PC-9 (cell line): ENCODE measurements around the gene FAT1. TPM values are rescaled to one million over a fixed set of nuclear protein-coding genes. Genes with fewer than 3 reads are reported as not detected.

Source experiments
- BruUV-seq: library from RNA; stranded (reverse); fragments of 400-500 nt; replicated peaks from 2 replicates; lab custom pipeline; 2021; lab: Mats Ljungman, UMichigan
- CTCF ChIA-PET: fragments of 300-600 bp; sonication (Branson Sonifier 250); formaldehyde crosslinking; loops from one replicate; lab custom pipeline; 2022; ENCODE audit warnings: antibody characterized with exemption; lab: Charles Lee
- POLR2A ChIA-PET: fragments of 300-600 bp; sonication (Branson Sonifier 250); formaldehyde crosslinking; loops from one replicate; lab custom pipeline; 2022; ENCODE audit warnings: antibody characterized with exemption; ENCODE audit not compliant: unreplicated experiment; lab: Charles Lee
- DNase-seq, 2 experiments: peaks; one replicate each; pipeline versions ENCODE4 v3.0.0 to v3.0.0-alpha.2; 2015 to 2022; ENCODE audit warnings: mixed read lengths in 1 of 2
- H2AFZ ChIP-seq: fragments of 200-600 bp; sonication (generic); 2 replicates; pipeline ENCODE4 v1.8.1; 2017; ENCODE audit warnings: antibody characterized with exemption
- H3F3A ChIP-seq: fragments of 200-600 bp; sonication (generic); 2 replicates; pipeline ENCODE4 v1.8.1; 2017; ENCODE audit warnings: antibody characterized with exemption, mild to moderate bottlenecking, low read depth; ENCODE audit not compliant: insufficient read depth
- H3K27ac ChIP-seq: fragments of 200-600 bp; sonication (generic); 2 replicates; pipeline ENCODE4 v1.6.1; 2016; ENCODE audit warnings: mixed run types
- H3K27me3 ChIP-seq: fragments of 200-600 bp; sonication (generic); 2 replicates; pipeline ENCODE4 v1.6.1; 2016; ENCODE audit warnings: low read depth, mixed run types; ENCODE audit not compliant: insufficient read depth
- H3K36me3 ChIP-seq: fragments of 200-600 bp; sonication (generic); 2 replicates; pipeline ENCODE4 v1.6.1; 2016; ENCODE audit warnings: low read depth, mixed run types
- H3K4me1 ChIP-seq: fragments of 200-600 bp; sonication (generic); replicated peaks from 2 replicates; pipeline ENCODE4 v1.6.1; 2016; ENCODE audit warnings: mixed run types; ENCODE audit not compliant: insufficient read depth
- H3K4me2 ChIP-seq: fragments of 200-600 bp; sonication (generic); 2 replicates; pipeline ENCODE4 v1.6.1; 2017; ENCODE audit warnings: mixed run types
- H3K4me3 ChIP-seq: fragments of 200-600 bp; sonication (generic); 2 replicates; pipeline ENCODE4 v1.6.1; 2016; ENCODE audit warnings: mixed run types
- H3K79me2 ChIP-seq: fragments of 200-600 bp; sonication (generic); 2 replicates; pipeline ENCODE4 v1.6.1; 2017; ENCODE audit warnings: low read depth, mixed run types
- H3K9me2 ChIP-seq: fragments of 200-600 bp; sonication (generic); 2 replicates; pipeline ENCODE4 v1.8.1; 2017; ENCODE audit warnings: mild to moderate bottlenecking; ENCODE audit not compliant: insufficient read depth
- H3K9me3 ChIP-seq: fragments of 200-600 bp; sonication (generic); 2 replicates; pipeline ENCODE4 v1.8.1; 2016; ENCODE audit warnings: low read depth; ENCODE audit not compliant: insufficient read depth
- H4K20me1 ChIP-seq: fragments of 200-600 bp; sonication (generic); 2 replicates; pipeline ENCODE4 v1.8.1; 2017; ENCODE audit not compliant: insufficient read depth
- CTCF ChIP-seq: fragments of 200-600 bp; sonication (generic); conservative IDR thresholded peaks from 2 replicates; pipeline ENCODE4 v1.6.1; 2017; ENCODE audit warnings: mixed run types, antibody characterized with exemption, mild to moderate bottlenecking, moderate library complexity
- EZH2 ChIP-seq: fragments of 200-600 bp; sonication (generic); IDR thresholded peaks from 2 replicates; pipeline ENCODE4 v1.8.0; 2017; ENCODE audit warnings: antibody characterized with exemption, low read depth
- intact Hi-C: fragments of 100-400 bp; cut with micrococcal nuclease; formaldehyde crosslinking; loops from one replicate; pipeline ENCODE4 v1.10.0; 2022; ENCODE audit not compliant: unreplicated experiment
- total RNA-seq: library from RNA; stranded (reverse); gene quantifications from 2 replicates; pipeline ENCODE4 v1.2.3, GENCODE V29; 2021

The FAT1 gene
- total RNA-seq, 1 experiment from 2014 or later = 73.2 TPM

- Histone ChIP-seq H3K9me2 (no peaks in the 10 kb centered on the region), H3K27ac (no peak overlapping the region), H2AFZ (no peak overlapping the region), H3K4me1 (no peaks in the 10 kb centered on the region), H3K27me3 (no peaks in the 10 kb centered on the region), H3K36me3 (no peaks in the 10 kb centered on the region), H3K4me3 (no peak overlapping the region), H4K20me1 (no peaks in the 10 kb centered on the region), H3K4me2 (no peak overlapping the region), H3K79me2 (no peaks in the 10 kb centered on the region), H3K9me3 (no peaks in the 10 kb centered on the region), H3F3A (peaks cover 16% of the 10 kb centered on the region)
- CTCF ChIA-PET = no interaction called here
- POLR2A ChIA-PET = interaction anchor here (0.6 to 0.7 kb wide), 2 partner anchors 51 to 1762 kb away, joined by 4 to 5 read pairs; no protein-coding TSS in a partner anchor
- no TSS peak for BruUV-seq
- no peak for DNase-seq
- TF ChIP-seq EZH2 (no peak), CTCF (no peak)
- intact Hi-C loops = loop anchor here (5.0 kb wide), 1 partner anchor 62 kb away; no protein-coding TSS in a partner anchor
These were observed 98.7 kb downstream of the FAT1 start for GRCh38 chr4:186624951-186625350.

- intact Hi-C loops = no loop called here
- no peaks in the 10 kb centered on the region for H3K27me3 ChIP-seq
- H3K36me3 ChIP-seq = no peaks in the 10 kb centered on the region
- no TSS peak for BruUV-seq
- H3K27ac ChIP-seq = no peak overlapping the region
- H3K9me2 ChIP-seq = no peaks in the 10 kb centered on the region
- H3K4me1 ChIP-seq = no peaks in the 10 kb centered on the region
- TF ChIP-seq CTCF = no peak
- TF ChIP-seq EZH2 = no peak
- ChIA-PET POLR2A (no interaction called here), CTCF (no interaction called here)
- H3F3A ChIP-seq = peaks cover 16% of the 10 kb centered on the region
- H3K4me2 ChIP-seq = no peak overlapping the region
- H3K9me3 ChIP-seq = no peaks in the 10 kb centered on the region
- no peak for DNase-seq
- H3K4me3 ChIP-seq = no peak overlapping the region
- no peak overlapping the region for H2AFZ ChIP-seq
- H3K79me2 ChIP-seq = no peaks in the 10 kb centered on the region
- no peaks in the 10 kb centered on the region for H4K20me1 ChIP-seq
These were observed 100.1 kb downstream of the FAT1 start for GRCh38 chr4:186623546-186623945.

- POLR2A ChIA-PET = no interaction called here
- Histone ChIP-seq H4K20me1 (no peaks in the 10 kb centered on the region), H3K27me3 (no peaks in the 10 kb centered on the region), H3K9me3 (no peaks in the 10 kb centered on the region), H3K27ac (no peak overlapping the region), H3K4me3 (no peak overlapping the region), H3F3A (peaks cover 16% of the 10 kb centered on the region), H3K36me3 (no peaks in the 10 kb centered on the region), H3K4me2 (no peak overlapping the region), H3K4me1 (no peaks in the 10 kb centered on the region), H3K79me2 (no peaks in the 10 kb centered on the region), H2AFZ (no peak overlapping the region), H3K9me2 (no peaks in the 10 kb centered on the region)
- no peak for DNase-seq
- intact Hi-C loops = loop anchor here (1.0 kb wide), 1 partner anchor 101 kb away; no protein-coding TSS in a partner anchor
- CTCF ChIA-PET = interaction anchor here (1.0 kb wide), 1 partner anchor 222 kb away, joined by 3 read pairs; no protein-coding TSS in a partner anchor
- TF ChIP-seq EZH2 = no peak
- TF ChIP-seq CTCF = no peak
- BruUV-seq = no TSS peak
These were observed 100.7 kb downstream of the FAT1 start for GRCh38 chr4:186622788-186623464.
